Measurements from ENCODE around the gene PACSIN2. TPM values are rescaled to one million over a fixed set of nuclear protein-coding genes. Genes with fewer than 3 reads are reported as not detected.

PACSIN2 gene
- total RNA-seq, 4 donors from 2014 or later = 73.1 to 171 (median 107) TPM

- Histone ChIP-seq H3K4me3 (no peak overlapping the region), H3K36me3 (no peaks in the 10 kb centered on the region), H3K4me1 (peaks cover 7 to 94% (median 48%) of the 10 kb centered on the region in 3 donors), H3K27me3 (no peaks in the 10 kb centered on the region), H3K9me3 (no peaks in the 10 kb centered on the region), H3K27ac (peak overlapping the region in 3 of 4 donors; percentile 36 to 89 (median 69))
- ATAC-seq = no peak
- 20 to 25% methylated on average over 4 to 5 of the region's 5 CpGs for WGBS, 2 donors (ENCODE audit: low coverage in 1 of 2)
- peak; percentile 8 for TF ChIP-seq POLR2AphosphoS5 (IDR thresholded peaks at IDR 0.05)
- no peak for TF ChIP-seq EP300 (IDR thresholded peaks at IDR 0.05)
Measured at GRCh38 chr22:43002202-43002586, 12.8 kb downstream of the PACSIN2 start.

- peaks cover 9 to 94% (median 55%) of the 10 kb centered on the region in 3 donors for H3K4me1 ChIP-seq
- WGBS, 2 donors (ENCODE audit: low coverage in 1 of 2) = 43% methylated on average over 2 of the region's 3 CpGs; no CpG with 5 or more reads in 1 of the 2 donors
- no peaks in the 10 kb centered on the region for H3K27me3 ChIP-seq
- peak overlapping the region; percentile 36 to 89 (median 61) for H3K27ac ChIP-seq
- H3K9me3 ChIP-seq = no peaks in the 10 kb centered on the region
- no peak for ATAC-seq
- TF ChIP-seq POLR2A (IDR thresholded peaks at IDR 0.05) = no peak
- TF ChIP-seq POLR2AphosphoS5 (IDR thresholded peaks at IDR 0.05) = no peak
- no peak for TF ChIP-seq EP300 (IDR thresholded peaks at IDR 0.05)
- TF ChIP-seq CTCF (IDR thresholded peaks at IDR 0.05) = no peak
- no peaks in the 10 kb centered on the region for H3K36me3 ChIP-seq
- no peak overlapping the region for H3K4me3 ChIP-seq
Measured at GRCh38 chr22:43001271-43002201, 13.4 kb downstream of the PACSIN2 start.

GRCh38 chr22:43000441-43001175, 14.3 kb downstream of the PACSIN2 start:
- WGBS, 2 donors (ENCODE audit: low coverage in 1 of 2) = 39 to 71% methylated on average over 3 to 6 of the region's 8 CpGs
- no peaks in the 10 kb centered on the region for H3K27me3 ChIP-seq
- H3K4me1 ChIP-seq = peaks cover 13 to 95% (median 64%) of the 10 kb centered on the region in 3 donors
- TF ChIP-seq POLR2A (IDR thresholded peaks at IDR 0.05) (no peak), CTCF (IDR thresholded peaks at IDR 0.05) (no peak), EP300 (IDR thresholded peaks at IDR 0.05) (no peak), POLR2AphosphoS5 (IDR thresholded peaks at IDR 0.05) (peak; percentile 50)
- peak overlapping the region in 3 of 4 donors; percentile 36 to 89 (median 69) for H3K27ac ChIP-seq
- H3K4me3 ChIP-seq = no peak overlapping the region
- no peaks in the 10 kb centered on the region for H3K36me3 ChIP-seq
- no peak for ATAC-seq
- H3K9me3 ChIP-seq = no peaks in the 10 kb centered on the region

GRCh38 chr22:42997582-42998090, 17.3 kb downstream of the PACSIN2 start:
- Histone ChIP-seq H3K9me3 (no peaks in the 10 kb centered on the region), H3K4me3 (no peak overlapping the region), H3K36me3 (no peaks in the 10 kb centered on the region), H3K27me3 (no peaks in the 10 kb centered on the region), H3K4me1 (peaks cover 14 to 94% (median 72%) of the 10 kb centered on the region in 3 donors), H3K27ac (peak overlapping the region in 3 of 4 donors; percentile 56 to 91 (median 89))
- WGBS, 2 donors (ENCODE audit: low coverage in 1 of 2) = 49 to 62% methylated on average over 3 to 6 of the region's 6 CpGs
- ATAC-seq = no peak
- TF ChIP-seq POLR2AphosphoS5 (IDR thresholded peaks at IDR 0.05) (no peak), POLR2A (IDR thresholded peaks at IDR 0.05) (no peak), CTCF (IDR thresholded peaks at IDR 0.05) (no peak), EP300 (IDR thresholded peaks at IDR 0.05) (no peak)

Measured in gastroesophageal sphincter (tissue), 4 donors.